HepG2 (cell line): ENCODE results near the gene ARHGAP12. TPM values are rescaled to one million over a fixed set of nuclear protein-coding genes. Genes with fewer than 3 reads are reported as not detected.

Experiments
- ATAC-seq: fragments of 200-7000 bp; cut with Tn5 transposase; 3 replicates; pipeline ENCODE4 v1.9.1; 2020; ENCODE audit warnings: mild to moderate bottlenecking, moderate library complexity
- BruUV-seq: library from RNA; stranded (reverse); fragments of 400-500 nt; replicated peaks from 2 replicates; lab custom pipeline; 2021; lab: Mats Ljungman, UMichigan
- CTCF ChIA-PET: fragments of 300-600 bp; formaldehyde crosslinking; extraction: SDS; loops from one replicate; lab custom pipeline; 2021; ENCODE audit warnings: low total read pairs, inconsistent platforms, low intra/inter-chr PET ratio; lab: Yijun Ruan, JAX
- POLR2A ChIA-PET: fragments of 350-600 bp; sonication (Branson Sonifier 250); formaldehyde crosslinking; loops from one replicate; lab custom pipeline; 2020; ENCODE audit warnings: antibody characterized with exemption, inconsistent platforms; lab: Yijun Ruan, JAX
- DNase-seq: peaks from one replicate; pipeline ENCODE4 v3.0.0-alpha.2; 2015; ENCODE audit warnings: low spot score
- FAIRE-seq: peaks from 3 replicates; lab custom pipeline; 2011; peaks lifted over from hg19 to GRCh38; lab: Jason Lieb, UNC
- H2AFZ ChIP-seq: one replicate; pipeline ENCODE4 v1.6.1; 2011; ENCODE audit warnings: low read length, inconsistent platforms
- H3K27ac ChIP-seq: fragments of 300-600 bp; 3 replicates; pipeline ENCODE4 v1.8.0; 2011; ENCODE audit warnings: mixed run types, mild to moderate bottlenecking, mixed read lengths, low read length, inconsistent platforms; ENCODE audit not compliant: insufficient read depth; ENCODE audit errors: extremely low read length
- H3K27me3 ChIP-seq, 2 experiments: fragments of 200-600 bp in 1 of 2; 2 replicates in 1 of 2; 3 replicates in 1 of 2; pipeline versions ENCODE4 v1.6.0 to v1.8.0; 2011; ENCODE audit warnings: low read length in 2 of 2, mild to moderate bottlenecking in 2 of 2, moderate library complexity in 2 of 2, inconsistent platforms in 1 of 2; ENCODE audit not compliant: insufficient read depth in 2 of 2, control insufficient read depth in 1 of 2
- H3K36me3 ChIP-seq, 2 experiments: fragments of 200-600 bp in 1 of 2; replicated peaks in 1 of 2; 2 replicates in 1 of 2; 3 replicates in 1 of 2; pipeline versions ENCODE4 v1.5.1 to v1.8.0; 2011; ENCODE audit warnings: low read length in 2 of 2, inconsistent platforms in 1 of 2; ENCODE audit not compliant: insufficient read depth in 2 of 2, control insufficient read depth in 1 of 2
- H3K4me1 ChIP-seq: 2 replicates; pipeline ENCODE4 v1.5.1; 2012; ENCODE audit warnings: low read length, inconsistent platforms; ENCODE audit not compliant: insufficient read depth
- H3K4me2 ChIP-seq: 2 replicates; pipeline ENCODE4 v1.6.0; 2011; ENCODE audit warnings: low read depth, low read length, inconsistent platforms
- H3K4me3 ChIP-seq, 3 experiments: fragments of 200-600 bp in 1 of 3; sonication (generic), shearing (Covaris generic) in 1 of 3; replicated peaks in 1 of 3; 2 replicates each; pipeline ENCODE4 v1.5.1; 2011 to 2016; ENCODE audit warnings: low read length in 3 of 3, inconsistent platforms in 2 of 3, low read depth in 2 of 3, mild to moderate bottlenecking in 2 of 3, control low read depth in 1 of 3, mixed read lengths in 1 of 3; ENCODE audit not compliant: insufficient read depth in 1 of 3
- H3K79me2 ChIP-seq: one replicate; pipeline ENCODE4 v1.6.1; 2011; ENCODE audit warnings: low read length, inconsistent platforms; ENCODE audit not compliant: insufficient read depth
- H3K9ac ChIP-seq: 2 replicates; pipeline ENCODE4 v1.6.0; 2011; ENCODE audit warnings: mild to moderate bottlenecking, low read depth, low read length, inconsistent platforms; ENCODE audit not compliant: insufficient read depth
- H3K9me3 ChIP-seq: 2 replicates; pipeline ENCODE4 v1.5.1; 2012; ENCODE audit warnings: mild to moderate bottlenecking, low read length
- H4K20me1 ChIP-seq: 2 replicates; pipeline ENCODE4 v1.6.0; 2011; ENCODE audit warnings: inconsistent platforms, mild to moderate bottlenecking, low read length, moderate library complexity; ENCODE audit not compliant: insufficient read depth
- ARNT2 ChIP-seq: sonication (generic); formaldehyde crosslinking; IDR thresholded peaks from 2 replicates; pipeline ENCODE4 v1.8.0; 2022; ENCODE audit warnings: mild to moderate bottlenecking, low read depth, missing genetic modification reagents, moderate library complexity
- HOXA5 ChIP-seq: sonication (generic); formaldehyde crosslinking; IDR thresholded peaks from 2 replicates; pipeline ENCODE4 v1.4.0; 2020; ENCODE audit warnings: missing genetic modification reagents
- HOXA9 ChIP-seq: sonication (generic); formaldehyde crosslinking; IDR thresholded peaks from 2 replicates; pipeline ENCODE4 v1.8.1; 2022; ENCODE audit warnings: missing genetic modification reagents, mild to moderate bottlenecking, moderate library complexity, borderline replicate concordance
- MZF1 ChIP-seq: sonication (generic); formaldehyde crosslinking; IDR thresholded peaks from 2 replicates; pipeline ENCODE4 v1.8.1; 2023; ENCODE audit warnings: mild to moderate bottlenecking, missing genetic modification reagents, borderline replicate concordance
- NR2C2 ChIP-seq: sonication (generic); formaldehyde crosslinking; IDR thresholded peaks from 2 replicates; pipeline ENCODE4 v1.4.0; 2020; ENCODE audit warnings: missing genetic modification reagents, mild to moderate bottlenecking, moderate library complexity, borderline replicate concordance
- NR2F2 ChIP-seq: IDR thresholded peaks from 2 replicates; pipeline ENCODE4 v1.6.1; 2012; ENCODE audit warnings: low read depth, inconsistent platforms, borderline replicate concordance
- SRSF9 ChIP-seq: fragments of 200-400 bp; formaldehyde crosslinking; IDR thresholded peaks from 2 replicates; pipeline ENCODE4 v1.6.1; 2018; ENCODE audit warnings: borderline replicate concordance, mild to moderate bottlenecking, low read depth, low read length; ENCODE audit not compliant: insufficient read depth, poor library complexity, severe bottlenecking
- ZNF180 ChIP-seq: sonication (generic); formaldehyde crosslinking; IDR thresholded peaks from 2 replicates; pipeline ENCODE4 v1.4.0; 2020; ENCODE audit warnings: low read depth, missing genetic modification reagents, borderline replicate concordance
- ZNF331 ChIP-seq: sonication (generic); formaldehyde crosslinking; IDR thresholded peaks from 2 replicates; pipeline ENCODE4 v1.4.0; 2020; ENCODE audit warnings: missing genetic modification reagents
- ZNF619 ChIP-seq: sonication (generic); formaldehyde crosslinking; IDR thresholded peaks from 2 replicates; pipeline ENCODE4 v1.4.0; 2020; ENCODE audit warnings: mild to moderate bottlenecking, missing genetic modification reagents
- ZNF761 ChIP-seq: sonication (generic); formaldehyde crosslinking; conservative IDR thresholded peaks from 2 replicates; pipeline ENCODE4 v1.4.0; 2020; ENCODE audit warnings: mild to moderate bottlenecking, missing genetic modification reagents
- WGBS: methylation state at CpG from one replicate; pipeline ENCODE4 v1.1.6; 2017; ENCODE audit warnings: low lambda C conversion rate; 5-methylcytosine and 5-hydroxymethylcytosine counted together
- in situ Hi-C: cut with HindIII; loops from 2 replicates; pipeline ENCODE4 v1.10.0; 2017; ENCODE audit warnings: low pct_unique_long_range_greater_than_20kb; ENCODE audit not compliant: extremely low pct_ligation_motif_present
- intact Hi-C: fragments of 100-400 bp; cut with micrococcal nuclease; formaldehyde crosslinking; loops from one replicate; pipeline ENCODE4 v1.10.0; 2022; ENCODE audit not compliant: unreplicated experiment
- polyA plus RNA-seq, 8 experiments: library from polyadenylated mRNA; depleted of rRNA in 3 of 8; stranded (reverse) in 7 of 8; unstranded in 1 of 8; fragments of >200 nt; fragmentation: Illumina TruSeq in 4 of 8; extraction: Trizol in 4 of 8; gene quantifications; 2 replicates each; pipeline versions ENCODE4 v1.2.1 to v1.2.3, GENCODE V29; 2011 to 2016; ENCODE audit warnings: low read depth in 4 of 8, missing spikeins in 1 of 8, mixed read lengths in 1 of 8; ENCODE audit not compliant: insufficient read depth in 1 of 8
- total RNA-seq, 5 experiments: library from RNA; depleted of rRNA; stranded (reverse); fragments of >200 nt; fragmentation: Illumina TruSeq; extraction: Trizol; gene quantifications; 2 replicates each; pipeline ENCODE4 v1.2.3, GENCODE V29; 2016; ENCODE audit warnings: low read depth in 1 of 5
- TF ChIP-seq, protein P1 (sequence below): sonication (generic); formaldehyde crosslinking; IDR thresholded peaks from 2 replicates; pipeline ENCODE4 v1.5.1; 2020; ENCODE audit warnings: mild to moderate bottlenecking, missing genetic modification reagents
- TF ChIP-seq, protein P2 (sequence below): sonication (generic); formaldehyde crosslinking; IDR thresholded peaks from 2 replicates; pipeline ENCODE4 v1.8.1; 2023; ENCODE audit warnings: missing genetic modification reagents, inconsistent platforms, borderline replicate concordance

The ARHGAP12 gene
- total and polyA plus RNA-seq, 2 of the 13 experiments (the other 11 are each of a cell fraction or from before 2014, with no cell fraction given), result 25.0 to 54.6 TPM

DNA sequence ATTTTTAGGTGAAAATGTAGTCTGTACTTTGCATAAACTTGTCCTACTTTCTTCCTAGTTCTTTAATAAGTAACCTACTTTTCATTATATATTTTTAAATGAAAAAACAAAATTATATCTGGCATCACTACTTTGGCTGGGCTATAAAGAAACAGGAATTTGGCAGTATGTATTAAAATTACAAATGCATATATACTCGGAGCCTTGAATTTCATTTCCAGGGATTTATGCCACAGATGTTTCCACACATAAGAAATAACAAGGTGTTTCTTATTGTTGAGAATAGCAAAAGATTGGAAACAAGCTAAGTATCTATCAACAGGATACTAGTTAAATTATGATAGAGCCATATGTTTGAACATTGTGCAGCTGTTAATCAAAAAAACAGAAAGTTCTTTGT is 2.2 kb upstream of the ARHGAP12 start:
- intact Hi-C loops, result no loop called here
- CTCF ChIA-PET, result no interaction called here
- peak overlapping the region; percentile 97 for H3K27ac ChIP-seq

More for the DNA sequence above, 2.2 kb upstream of the ARHGAP12 start:
- peaks cover 30% of the 10 kb centered on the region for H3K4me1 ChIP-seq
- H3K9me3 ChIP-seq, result no peaks in the 10 kb centered on the region
- in situ Hi-C loops, result loop anchor here (25.0 kb wide), 1 partner anchor 1494 kb away; the partner anchor contains the start of gene MAP3K8
- FAIRE-seq (no peak), DNase-seq (no peak), ATAC-seq (no peak)
- POLR2A ChIA-PET, result interaction anchor here (2.3 to 4.8 kb wide), 2 partner anchors 11 to 15 kb away, joined by 23 to 37 read pairs; no protein-coding TSS in a partner anchor
- WGBS, result 86% methylated on average over 1 of the region's 1 CpG
- no peaks in the 10 kb centered on the region for H3K36me3 ChIP-seq
- peak overlapping the region; percentile 92 for H3K4me2 ChIP-seq
- TF ChIP-seq MZF1 (no peak), ZNF761 (no peak), ZNF619 (CRISPR knock-in tag) (no peak), SRSF9 (no peak), NR2F2 (no peak), NR2C2 (CRISPR knock-in tag) (no peak), HOXA5 (no peak), HOXA9 (CRISPR knock-in tag) (no peak), ARNT2 (CRISPR knock-in tag) (no peak), ZNF180 (CRISPR knock-in tag) (no peak), ZNF331 (CRISPR knock-in tag) (no peak)
- TF ChIP-seq, protein P1, sequence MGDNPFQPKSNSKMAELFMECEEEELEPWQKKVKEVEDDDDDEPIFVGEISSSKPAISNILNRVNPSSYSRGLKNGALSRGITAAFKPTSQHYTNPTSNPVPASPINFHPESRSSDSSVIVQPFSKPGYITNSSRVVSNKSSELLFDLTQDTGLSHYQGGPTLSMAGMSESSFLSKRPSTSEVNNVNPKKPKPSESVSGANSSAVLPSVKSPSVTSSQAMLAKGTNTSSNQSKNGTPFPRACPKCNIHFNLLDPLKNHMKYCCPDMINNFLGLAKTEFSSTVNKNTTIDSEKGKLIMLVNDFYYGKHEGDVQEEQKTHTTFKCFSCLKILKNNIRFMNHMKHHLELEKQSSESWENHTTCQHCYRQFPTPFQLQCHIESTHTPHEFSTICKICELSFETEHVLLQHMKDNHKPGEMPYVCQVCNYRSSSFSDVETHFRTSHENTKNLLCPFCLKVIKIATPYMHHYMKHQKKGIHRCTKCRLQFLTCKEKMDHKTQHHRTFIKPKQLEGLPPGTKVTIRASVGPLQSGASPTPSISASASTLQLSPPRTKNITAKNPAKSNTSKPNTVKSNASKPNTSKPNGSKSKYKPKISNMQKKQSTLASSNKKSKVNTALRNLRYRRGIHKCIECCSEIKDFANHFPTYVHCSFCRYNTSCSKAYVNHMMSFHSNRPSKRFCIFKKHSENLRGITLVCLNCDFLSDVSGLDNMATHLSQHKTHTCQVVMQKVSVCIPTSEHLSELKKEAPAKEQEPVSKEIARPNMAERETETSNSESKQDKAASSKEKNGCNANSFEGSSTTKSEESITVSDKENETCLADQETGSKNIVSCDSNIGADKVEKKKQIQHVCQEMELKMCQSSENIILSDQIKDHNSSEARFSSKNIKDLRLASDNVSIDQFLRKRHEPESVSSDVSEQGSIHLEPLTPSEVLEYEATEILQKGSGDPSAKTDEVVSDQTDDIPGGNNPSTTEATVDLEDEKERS (CRISPR knock-in tag), result no peak
- TF ChIP-seq, protein P2, sequence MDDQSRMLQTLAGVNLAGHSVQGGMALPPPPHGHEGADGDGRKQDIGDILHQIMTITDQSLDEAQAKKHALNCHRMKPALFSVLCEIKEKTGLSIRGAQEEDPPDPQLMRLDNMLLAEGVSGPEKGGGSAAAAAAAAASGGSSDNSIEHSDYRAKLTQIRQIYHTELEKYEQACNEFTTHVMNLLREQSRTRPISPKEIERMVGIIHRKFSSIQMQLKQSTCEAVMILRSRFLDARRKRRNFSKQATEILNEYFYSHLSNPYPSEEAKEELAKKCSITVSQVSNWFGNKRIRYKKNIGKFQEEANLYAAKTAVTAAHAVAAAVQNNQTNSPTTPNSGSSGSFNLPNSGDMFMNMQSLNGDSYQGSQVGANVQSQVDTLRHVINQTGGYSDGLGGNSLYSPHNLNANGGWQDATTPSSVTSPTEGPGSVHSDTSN (CRISPR knock-in tag), result no peak
- no peaks in the 10 kb centered on the region; a peak in 1 of 5 replicates for H3K27me3 ChIP-seq
- no peak overlapping the region for H2AFZ ChIP-seq
- H3K79me2 ChIP-seq, result peaks cover 56% of the 10 kb centered on the region
- no TSS peak for BruUV-seq
- H3K9ac ChIP-seq, result peak overlapping the region; percentile 96
- H3K4me3 ChIP-seq, result peak overlapping the region; percentile 68 to 97 (median 97); a peak in 4 of 6 replicates
- H4K20me1 ChIP-seq, result peaks cover 15% of the 10 kb centered on the region
